ENCODE results near the gene CTDP1. TPM values are rescaled to one million over a fixed set of nuclear protein-coding genes. Genes with fewer than 3 reads are reported as not detected.
A peak's percentile ranks its signal among the peaks of the same experiment; 100 is the strongest.

CTDP1 gene
- total and polyA plus RNA-seq, 5 donors from 2014 or later = 12.9 to 59.7 (median 16.7) TPM

DNA sequence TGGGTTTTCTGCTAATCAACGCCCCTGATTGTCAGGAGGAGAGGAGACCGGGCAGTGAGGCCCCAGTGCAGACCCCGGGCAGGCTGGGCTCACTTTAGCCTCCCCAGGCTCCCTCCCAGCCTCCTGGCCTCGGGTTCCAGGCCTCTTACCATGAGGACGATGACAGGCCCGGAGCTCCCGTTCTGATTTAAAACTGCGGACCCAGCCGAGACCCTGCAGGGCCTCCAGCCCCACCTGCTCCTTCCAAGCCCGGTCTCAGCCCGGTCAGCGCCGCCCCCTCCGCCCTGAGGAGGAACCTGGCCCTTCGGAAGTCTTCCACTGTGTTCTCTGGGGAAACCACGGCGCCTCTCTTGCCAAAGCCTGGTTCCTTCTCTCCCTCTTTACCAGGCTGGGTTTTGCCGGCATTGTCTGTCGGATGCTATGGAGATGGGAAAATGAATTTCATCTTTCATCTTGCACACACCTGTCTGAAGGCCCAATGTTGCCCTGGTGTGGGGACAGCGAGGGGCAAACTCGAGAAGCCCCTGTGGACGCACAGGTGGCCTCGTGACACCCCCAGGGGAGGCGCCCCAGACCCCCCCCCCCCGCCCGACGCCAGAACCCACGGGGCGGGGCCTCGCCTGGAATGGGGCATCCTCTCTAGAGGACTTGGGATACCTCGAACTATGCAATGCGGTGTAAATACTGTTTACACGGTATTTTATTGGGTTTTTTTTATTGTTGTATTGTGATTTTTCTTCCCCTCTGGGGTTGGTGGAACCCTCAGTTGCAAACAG lies 37.7 kb upstream of the CTDP1 start:
- H3K27me3 ChIP-seq (ENCODE audit: control insufficient read depth, insufficient read depth, low read length) = no peaks in the 10 kb centered on the region
- no peaks in the 10 kb centered on the region for H3K9me3 ChIP-seq (ENCODE audit: control insufficient read depth in 2 of 2, low read length in 2 of 2)
- Mint-ChIP-seq H3K27ac (no peak overlapping the region), H3K4me1 (no peaks in the 10 kb centered on the region), H3K4me3 (no peak overlapping the region), H3K9me3 (peaks cover 0 to 2% (median 0%) of the 10 kb centered on the region in 7 donors), H3K27me3 (peaks cover 20% of the 10 kb centered on the region), H3K36me3 (no peaks in the 10 kb centered on the region)
- H3K4me3 ChIP-seq (ENCODE audit: low read depth, low read length) = no peak overlapping the region
- peaks cover 5% of the 10 kb centered on the region for H3K4me1 ChIP-seq (ENCODE audit: control insufficient read depth, insufficient read depth, low read length, poor library complexity, severe bottlenecking)
- no peaks in the 10 kb centered on the region for H3K36me3 ChIP-seq (ENCODE audit: control insufficient read depth, insufficient read depth, low read length)
- no peak for ATAC-seq (ENCODE audit: low read depth in 2 of 2)
- H3K27ac ChIP-seq (ENCODE audit: insufficient read depth, low read length, poor library complexity, severe bottlenecking) = no peak overlapping the region
- DNase-seq = no peak

- Histone ChIP-seq H3K36me3 (ENCODE audit: control insufficient read depth, insufficient read depth, low read length) (no peaks in the 10 kb centered on the region), H3K9me3 (ENCODE audit: control insufficient read depth in 2 of 2, low read length in 2 of 2) (no peaks in the 10 kb centered on the region), H3K4me1 (ENCODE audit: control insufficient read depth, insufficient read depth, low read length, poor library complexity, severe bottlenecking) (peaks cover 5% of the 10 kb centered on the region), H3K27ac (ENCODE audit: insufficient read depth, low read length, poor library complexity, severe bottlenecking) (no peak overlapping the region), H3K27me3 (ENCODE audit: control insufficient read depth, insufficient read depth, low read length) (no peaks in the 10 kb centered on the region), H3K4me3 (ENCODE audit: low read depth, low read length) (no peak overlapping the region)
- Mint-ChIP-seq H3K27me3 (peaks cover 20% of the 10 kb centered on the region), H3K9me3 (peaks cover 0 to 2% (median 0%) of the 10 kb centered on the region in 7 donors), H3K27ac (no peak overlapping the region), H3K4me3 (no peak overlapping the region), H3K4me1 (no peaks in the 10 kb centered on the region), H3K36me3 (no peaks in the 10 kb centered on the region)
- no peak for ATAC-seq (ENCODE audit: low read depth in 2 of 2)
- DNase-seq = no peak
These were observed 37.0 kb upstream of the CTDP1 start for GRCh38 chr18:79642626-79643025.

DNA sequence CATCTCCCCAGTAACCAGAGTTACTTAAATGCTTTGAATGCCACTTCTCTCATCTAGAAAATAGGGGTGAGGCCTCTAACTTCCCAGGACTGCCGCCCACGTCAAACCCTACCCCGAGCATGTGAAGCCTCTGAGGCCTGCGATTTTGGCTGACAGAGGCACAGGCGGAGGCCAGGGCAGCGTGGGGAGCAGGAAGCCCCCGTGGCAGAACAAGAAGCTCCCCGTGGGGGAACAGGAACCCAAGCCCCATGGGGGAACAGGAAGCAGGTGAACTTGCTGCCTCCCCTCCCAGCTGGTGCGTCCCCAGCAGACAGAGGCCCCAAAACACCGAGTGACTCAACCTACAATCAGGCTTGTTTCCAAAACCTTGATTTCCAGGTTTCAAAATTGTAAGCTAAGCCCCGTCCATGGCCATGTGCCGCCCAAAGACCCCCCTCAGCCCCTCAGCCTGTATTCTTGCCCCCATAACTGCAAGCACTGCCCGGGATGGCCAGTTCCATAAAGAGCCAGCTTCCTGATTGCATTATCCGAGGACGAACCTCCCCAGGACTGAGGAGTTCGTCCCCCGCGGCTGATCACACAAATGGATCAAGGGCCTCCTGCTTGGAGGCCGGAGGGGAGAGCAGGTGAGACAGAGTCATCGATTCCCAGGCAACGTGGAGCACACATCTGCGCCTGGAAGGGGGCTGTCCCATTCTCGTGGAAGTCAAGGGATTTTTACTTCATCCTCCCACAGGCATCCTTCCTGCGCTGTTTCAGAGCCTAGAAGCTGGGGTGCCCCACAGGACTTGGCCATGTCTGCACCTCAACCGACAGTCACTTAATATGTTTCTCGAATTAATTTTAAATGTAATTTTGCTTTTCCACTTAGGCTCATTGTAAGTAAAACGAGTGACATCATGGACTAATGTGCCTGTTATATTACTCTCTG lies 36.3 kb upstream of the CTDP1 start:
- Histone ChIP-seq H3K27me3 (ENCODE audit: control insufficient read depth, insufficient read depth, low read length) (no peaks in the 10 kb centered on the region), H3K27ac (ENCODE audit: insufficient read depth, low read length, poor library complexity, severe bottlenecking) (no peak overlapping the region), H3K4me3 (ENCODE audit: low read depth, low read length) (no peak overlapping the region), H3K4me1 (ENCODE audit: control insufficient read depth, insufficient read depth, low read length, poor library complexity, severe bottlenecking) (peaks cover 5% of the 10 kb centered on the region), H3K9me3 (ENCODE audit: control insufficient read depth in 2 of 2, low read length in 2 of 2) (no peaks in the 10 kb centered on the region), H3K36me3 (ENCODE audit: control insufficient read depth, insufficient read depth, low read length) (no peaks in the 10 kb centered on the region)
- no peak for ATAC-seq (ENCODE audit: low read depth in 2 of 2)
- Mint-ChIP-seq H3K9me3 (peaks cover 0 to 2% (median 0%) of the 10 kb centered on the region in 7 donors), H3K27ac (no peak overlapping the region), H3K4me1 (no peaks in the 10 kb centered on the region), H3K4me3 (no peak overlapping the region), H3K27me3 (peaks cover 20% of the 10 kb centered on the region), H3K36me3 (no peaks in the 10 kb centered on the region)
- no peak for DNase-seq

GRCh38 chr18:79644006-79644665 lies 35.5 kb upstream of the CTDP1 start:
- Histone ChIP-seq H3K9me3 (ENCODE audit: control insufficient read depth in 2 of 2, low read length in 2 of 2) (no peaks in the 10 kb centered on the region), H3K27ac (ENCODE audit: insufficient read depth, low read length, poor library complexity, severe bottlenecking) (no peak overlapping the region), H3K4me3 (ENCODE audit: low read depth, low read length) (no peak overlapping the region), H3K36me3 (ENCODE audit: control insufficient read depth, insufficient read depth, low read length) (no peaks in the 10 kb centered on the region), H3K4me1 (ENCODE audit: control insufficient read depth, insufficient read depth, low read length, poor library complexity, severe bottlenecking) (peaks cover 5% of the 10 kb centered on the region), H3K27me3 (ENCODE audit: control insufficient read depth, insufficient read depth, low read length) (no peaks in the 10 kb centered on the region)
- ATAC-seq (ENCODE audit: low read depth in 2 of 2) = peak; percentile 69 to 75
- Mint-ChIP-seq H3K27me3 (peaks cover 18% of the 10 kb centered on the region), H3K36me3 (no peaks in the 10 kb centered on the region), H3K4me3 (no peak overlapping the region), H3K9me3 (peaks cover 0 to 2% (median 0%) of the 10 kb centered on the region in 7 donors), H3K4me1 (no peaks in the 10 kb centered on the region), H3K27ac (no peak overlapping the region)
- peak; percentile 51 to 64 (median 56) for DNase-seq

GRCh38 chr18:79644666-79645057 lies 34.9 kb upstream of the CTDP1 start:
- Histone ChIP-seq H3K27ac (ENCODE audit: insufficient read depth, low read length, poor library complexity, severe bottlenecking) (no peak overlapping the region), H3K9me3 (ENCODE audit: control insufficient read depth in 2 of 2, low read length in 2 of 2) (no peaks in the 10 kb centered on the region), H3K27me3 (ENCODE audit: control insufficient read depth, insufficient read depth, low read length) (no peaks in the 10 kb centered on the region), H3K4me3 (ENCODE audit: low read depth, low read length) (no peak overlapping the region), H3K4me1 (ENCODE audit: control insufficient read depth, insufficient read depth, low read length, poor library complexity, severe bottlenecking) (peaks cover 5% of the 10 kb centered on the region), H3K36me3 (ENCODE audit: control insufficient read depth, insufficient read depth, low read length) (no peaks in the 10 kb centered on the region)
- Mint-ChIP-seq H3K27ac (no peak overlapping the region), H3K4me1 (no peaks in the 10 kb centered on the region), H3K27me3 (peaks cover 18% of the 10 kb centered on the region), H3K9me3 (peaks cover 0 to 2% (median 0%) of the 10 kb centered on the region in 7 donors), H3K36me3 (no peaks in the 10 kb centered on the region), H3K4me3 (no peak overlapping the region)
- DNase-seq = no peak
- ATAC-seq (ENCODE audit: low read depth in 2 of 2) = no peak

DNA sequence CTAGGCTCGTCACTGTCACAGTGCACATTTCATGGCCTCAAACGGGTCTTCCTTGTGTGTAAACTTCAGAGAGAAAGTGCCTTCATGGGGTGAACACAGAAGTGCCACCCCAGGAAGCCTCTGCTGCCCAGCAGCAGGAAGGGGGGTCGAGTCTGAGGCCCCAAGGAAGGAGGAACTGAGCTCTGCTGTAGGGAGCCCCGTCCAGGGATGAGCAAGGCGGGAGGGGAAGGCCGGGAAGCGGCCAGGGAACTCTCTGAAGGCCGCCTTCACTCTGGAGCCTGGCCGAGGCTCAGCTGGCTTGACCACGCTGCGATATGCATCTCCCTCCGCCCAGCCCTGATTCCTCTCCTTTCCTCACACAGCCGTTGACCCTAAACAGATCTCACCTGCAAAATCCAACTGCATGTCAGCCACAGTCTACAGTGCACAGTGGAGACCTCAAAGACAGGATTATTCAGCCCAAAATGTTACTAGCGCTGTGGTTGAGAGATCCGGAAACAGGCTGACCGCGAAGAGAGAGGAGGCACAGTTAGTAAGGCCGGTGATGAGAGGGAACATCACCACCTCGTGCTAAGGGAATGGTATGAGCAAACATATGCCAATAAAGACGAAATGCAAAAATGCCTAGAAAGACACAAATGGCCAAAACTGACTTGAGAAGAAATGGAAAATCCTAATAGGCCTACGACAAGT lies 34.2 kb upstream of the CTDP1 start:
- Mint-ChIP-seq H3K9me3 (no peaks in the 10 kb centered on the region), H3K4me3 (no peak overlapping the region), H3K27me3 (peaks cover 18% of the 10 kb centered on the region), H3K27ac (peak overlapping the region in 1 of 3 donors; percentile 5), H3K36me3 (no peaks in the 10 kb centered on the region), H3K4me1 (no peaks in the 10 kb centered on the region)
- no peak for DNase-seq
- H3K27ac ChIP-seq (ENCODE audit: insufficient read depth, low read length, poor library complexity, severe bottlenecking) = no peak overlapping the region
- no peak overlapping the region for H3K4me3 ChIP-seq (ENCODE audit: low read depth, low read length)
- no peaks in the 10 kb centered on the region for H3K27me3 ChIP-seq (ENCODE audit: control insufficient read depth, insufficient read depth, low read length)
- ATAC-seq (ENCODE audit: low read depth in 2 of 2) = no peak
- no peaks in the 10 kb centered on the region for H3K9me3 ChIP-seq (ENCODE audit: control insufficient read depth in 2 of 2, low read length in 2 of 2)
- no peaks in the 10 kb centered on the region for H3K36me3 ChIP-seq (ENCODE audit: control insufficient read depth, insufficient read depth, low read length)
- H3K4me1 ChIP-seq (ENCODE audit: control insufficient read depth, insufficient read depth, low read length, poor library complexity, severe bottlenecking) = peaks cover 5% of the 10 kb centered on the region

DNA sequence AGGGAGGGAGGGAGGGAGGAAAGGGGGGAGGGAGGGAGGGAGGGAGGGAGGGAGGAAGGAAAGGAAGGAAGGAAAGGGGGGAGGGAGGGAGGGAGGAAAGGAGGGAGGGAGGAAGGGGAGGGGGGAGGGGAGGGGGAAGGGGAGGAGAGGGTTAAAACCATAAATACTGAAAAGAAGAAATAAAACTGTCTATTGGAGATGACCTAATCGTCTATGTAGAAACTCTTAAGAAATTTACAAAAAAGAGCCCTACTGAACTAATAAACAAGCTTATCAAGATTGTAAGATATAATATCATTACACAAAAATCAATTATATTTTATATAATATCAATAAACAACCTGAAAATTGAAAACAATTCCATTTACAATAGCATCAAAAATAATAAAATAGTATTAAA lies 32.3 kb upstream of the CTDP1 start:
- Histone ChIP-seq H3K9me3 (ENCODE audit: control insufficient read depth in 2 of 2, low read length in 2 of 2) (no peaks in the 10 kb centered on the region), H3K27ac (ENCODE audit: insufficient read depth, low read length, poor library complexity, severe bottlenecking) (no peak overlapping the region), H3K27me3 (ENCODE audit: control insufficient read depth, insufficient read depth, low read length) (no peaks in the 10 kb centered on the region), H3K36me3 (ENCODE audit: control insufficient read depth, insufficient read depth, low read length) (no peaks in the 10 kb centered on the region), H3K4me1 (ENCODE audit: control insufficient read depth, insufficient read depth, low read length, poor library complexity, severe bottlenecking) (peaks cover 5% of the 10 kb centered on the region), H3K4me3 (ENCODE audit: low read depth, low read length) (no peak overlapping the region)
- H3K4me3 Mint-ChIP-seq = no peak overlapping the region
- ATAC-seq (ENCODE audit: low read depth in 2 of 2) (no peak), DNase-seq (no peak)
- H3K9me3 Mint-ChIP-seq = no peaks in the 10 kb centered on the region
- H3K27ac Mint-ChIP-seq = no peak overlapping the region
- H3K27me3 Mint-ChIP-seq = peaks cover 22% of the 10 kb centered on the region
- no peaks in the 10 kb centered on the region for H3K36me3 Mint-ChIP-seq
- no peaks in the 10 kb centered on the region for H3K4me1 Mint-ChIP-seq
